Stimulated activated CD4-positive, alpha-beta T cell treated with anti-CD3 and anti-CD28 coated beads, Interleukin-12 subunit alpha, Interleukin-12 subunit beta, amount 100 ng/mL, for 4 hours (primary cell): ENCODE data around the gene RBM23.
A peak's percentile ranks its signal among the peaks of the same experiment; 100 is the strongest.
"Not testable (repeated sequence)": the region's sequence is repeated elsewhere in the genome, so short reads cannot be mapped to it uniquely, and the experiment has no call there.

Source experiments
- DNase-seq: peaks from one replicate; pipeline ENCODE4 v3.0.0-alpha.2; 2020

The RBM23 gene

GRCh38 chr14:22918804-22919600, at the start of gene RBM23:
TSS of gene RBM23 (minus strand) at chr14:22919149.
- peak; percentile 100 for DNase-seq

- DNase-seq, result no peak
Measured at GRCh38 chr14:22966783-22967269, 47.9 kb upstream of the RBM23 start.

GRCh38 chr14:22965916-22966782, 47.2 kb upstream of the RBM23 start:
- not testable (repeated sequence) for DNase-seq

GRCh38 chr14:22962061-22962676, 43.2 kb upstream of the RBM23 start:
- no peak for DNase-seq

GRCh38 chr14:22955702-22956569, 37.0 kb upstream of the RBM23 start:
- no peak for DNase-seq

GRCh38 chr14:22952418-22952817, 33.5 kb upstream of the RBM23 start:
- no peak for DNase-seq

- not testable (repeated sequence) for DNase-seq
Measured at GRCh38 chr14:22951795-22952194, 32.8 kb upstream of the RBM23 start.

- DNase-seq, result no peak
Measured at GRCh38 chr14:22945642-22946041, 26.7 kb upstream of the RBM23 start.

- no peak for DNase-seq
Measured at GRCh38 chr14:22939684-22940083, 20.7 kb upstream of the RBM23 start.

GRCh38 chr14:22935156-22935555, 16.2 kb upstream of the RBM23 start:
- no peak for DNase-seq

- DNase-seq, result no peak
Measured at GRCh38 chr14:22932146-22932545, 13.2 kb upstream of the RBM23 start.

GRCh38 chr14:22929961-22930364, 11.0 kb upstream of the RBM23 start:
- DNase-seq, result no peak

GRCh38 chr14:22929104-22929960, 10.4 kb upstream of the RBM23 start, which contains the start of gene PRMT5:
TSS of gene PRMT5 (minus strand) at chr14:22929376. CDS start at chr14:22929361, 15 bp downstream.
- peak; percentile 95 for DNase-seq

GRCh38 chr14:22928237-22929103, 9.5 kb upstream of the RBM23 start:
- DNase-seq, result no peak

- DNase-seq, result no peak
Measured at GRCh38 chr14:22926316-22926715, 7.4 kb upstream of the RBM23 start.

GRCh38 chr14:22925513-22925912, 6.6 kb upstream of the RBM23 start:
- DNase-seq, result no peak

GRCh38 chr14:22923746-22924145, 4.8 kb upstream of the RBM23 start:
- no peak for DNase-seq

- no peak for DNase-seq
Measured at GRCh38 chr14:22922294-22922693, 3.3 kb upstream of the RBM23 start.

GRCh38 chr14:22920697-22921096, 1.7 kb upstream of the RBM23 start:
- DNase-seq, result no peak

- no peak for DNase-seq
Measured at GRCh38 chr14:22919601-22919921, 612 bp upstream of the RBM23 start.
